ENCODE measurements around the gene NUP42.
A peak's percentile ranks its signal among the peaks of the same experiment; 100 is the strongest.

The NUP42 gene

DNA sequence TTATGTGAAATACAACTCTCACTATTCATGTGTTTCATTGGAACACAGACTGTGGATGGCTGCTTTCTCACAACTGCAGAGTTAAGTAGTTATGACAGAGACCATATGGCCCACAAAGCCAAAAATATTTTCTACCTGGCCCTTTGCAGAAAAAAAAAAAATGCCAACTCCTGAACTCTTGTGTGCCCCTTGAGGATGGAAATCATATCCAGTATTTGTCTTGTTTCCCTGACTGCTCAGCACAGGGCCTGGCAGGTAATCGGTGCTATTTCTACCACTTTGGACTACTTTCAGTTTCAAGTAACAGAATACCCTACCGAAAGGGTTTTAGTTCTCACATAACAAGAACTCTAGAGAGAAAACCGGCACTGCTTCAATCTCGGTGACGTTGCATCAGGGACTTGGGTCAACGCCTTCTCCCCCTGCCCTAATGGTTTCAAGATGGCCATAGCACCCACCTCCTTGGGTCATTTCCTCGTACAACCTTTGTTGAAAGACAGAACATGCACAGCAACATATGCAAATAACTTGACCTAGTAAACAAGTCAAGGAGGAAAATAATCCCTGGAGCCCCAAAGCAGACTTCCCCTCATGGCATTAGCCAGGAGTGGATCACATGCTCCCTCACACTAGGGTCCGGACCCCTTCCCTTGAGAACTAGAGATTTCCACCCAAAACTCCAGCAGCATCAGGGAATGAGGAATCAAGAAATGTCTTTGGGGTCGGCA lies 52.9 kb downstream of the NUP42 start:
- no peak for DNase-seq (ENCODE audit: low read depth in 2 of 2)

DNA sequence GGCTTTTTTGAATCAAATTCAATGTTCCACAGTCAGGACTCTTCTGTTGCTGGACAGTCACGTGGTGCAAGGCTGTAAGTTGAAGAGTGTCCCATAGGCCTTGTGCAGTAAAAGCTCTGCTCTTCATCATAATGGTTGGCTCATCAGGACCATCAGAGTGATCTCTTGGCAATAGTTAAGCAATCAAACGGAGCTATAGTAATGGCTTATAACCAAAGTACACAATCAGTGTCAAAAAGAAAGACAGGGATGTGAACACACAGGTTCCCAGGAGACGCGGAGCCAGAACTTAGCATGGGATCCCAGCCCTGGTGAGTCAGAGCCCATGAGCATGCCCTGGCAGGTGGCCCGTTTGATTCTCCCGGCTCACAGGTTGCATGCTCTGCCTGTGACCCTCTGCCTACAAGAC lies 54.0 kb downstream of the NUP42 start:
- DNase-seq (ENCODE audit: low read depth in 2 of 2), result no peak

DNA sequence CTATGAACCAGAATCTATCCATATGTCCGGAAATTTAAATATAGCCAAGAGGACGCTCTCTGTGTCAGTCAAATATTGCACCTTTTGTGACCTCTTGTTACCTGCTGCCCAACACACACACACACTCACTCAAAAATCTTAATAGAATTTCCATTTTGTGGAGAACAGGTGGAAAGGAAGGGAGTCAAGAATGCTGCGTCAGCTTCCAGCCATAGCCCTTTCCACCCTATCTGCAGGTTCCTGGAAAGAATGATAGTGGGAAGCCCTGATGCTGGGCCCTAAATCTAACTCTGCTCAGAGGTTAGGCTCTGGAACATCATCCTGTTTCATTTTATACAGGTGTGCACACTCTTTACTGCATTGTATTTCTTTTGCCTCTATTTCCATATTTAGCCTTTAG lies 55.2 kb downstream of the NUP42 start:
- DNase-seq (ENCODE audit: low read depth in 2 of 2), result no peak

DNA sequence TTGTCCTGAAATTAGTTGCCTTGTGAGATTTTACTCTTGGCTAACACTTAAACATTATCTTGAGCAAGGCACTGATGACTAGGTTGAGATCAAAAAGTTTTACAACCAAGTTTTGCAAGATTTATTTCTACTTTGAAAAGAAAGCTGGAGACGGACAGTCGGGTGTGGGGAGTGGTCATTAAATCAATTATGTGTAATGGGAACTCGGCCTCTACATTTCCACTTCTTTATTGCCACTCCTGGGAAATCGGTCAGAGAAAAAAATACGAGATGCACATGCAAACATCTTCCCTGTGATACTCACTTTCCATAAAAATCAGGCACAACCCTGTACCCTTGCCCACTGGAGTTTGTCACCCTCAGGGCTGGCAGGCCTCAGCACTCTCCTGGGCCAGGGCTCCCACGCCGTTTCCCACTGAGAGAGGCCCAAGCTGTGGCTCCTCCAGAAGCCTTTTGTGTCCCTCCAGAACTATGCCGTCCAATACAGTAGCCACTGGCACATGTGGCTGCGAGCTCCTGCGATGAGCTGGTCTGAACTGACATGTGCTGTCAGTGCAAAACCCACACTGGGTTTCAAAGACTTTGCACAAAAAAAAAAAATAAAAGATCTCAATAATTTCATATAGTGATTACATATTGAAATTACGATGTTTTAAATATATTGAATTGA lies 57.3 kb downstream of the NUP42 start:
- DNase-seq (ENCODE audit: low read depth in 2 of 2), result no peak

DNA sequence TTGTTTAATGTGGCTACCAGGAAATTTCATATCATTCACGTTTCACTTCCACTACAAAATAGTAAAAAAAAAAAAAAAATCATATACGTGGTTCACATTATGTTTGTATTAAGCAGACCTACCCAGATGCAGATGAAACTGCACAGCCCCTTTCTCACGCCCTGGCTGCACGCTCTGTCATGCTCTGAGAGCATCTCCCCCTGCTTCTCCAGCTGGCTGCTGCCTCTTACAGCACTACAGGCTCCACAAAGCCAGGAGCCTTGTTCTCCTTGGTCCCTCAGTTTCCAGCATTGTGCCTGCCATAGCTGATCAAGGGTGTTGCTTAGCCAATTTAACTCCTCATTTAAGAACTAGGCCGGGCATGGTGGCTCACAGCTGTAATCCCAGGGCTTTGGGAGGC lies 57.9 kb downstream of the NUP42 start:
- no peak for DNase-seq (ENCODE audit: low read depth in 2 of 2)

DNA sequence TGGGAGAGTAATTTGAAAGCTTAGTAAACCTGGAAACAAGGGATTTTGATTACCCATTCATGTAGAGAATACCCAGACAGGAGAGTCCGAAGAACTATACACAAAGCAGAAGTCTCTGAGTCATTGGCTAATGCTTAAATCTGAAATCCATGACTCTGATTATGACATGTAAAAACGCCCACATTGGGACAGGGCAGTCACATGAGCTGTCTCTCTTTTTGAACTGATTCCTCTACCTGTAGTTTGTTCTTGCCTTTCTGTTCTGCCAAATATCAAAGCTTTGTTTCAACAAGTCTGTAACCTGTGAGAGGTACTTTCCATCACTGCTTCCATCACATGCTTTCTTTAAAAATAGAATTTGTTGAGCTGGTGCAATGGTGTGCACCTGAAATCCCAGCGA lies 60.5 kb downstream of the NUP42 start:
- no peak for DNase-seq (ENCODE audit: low read depth in 2 of 2)

DNA sequence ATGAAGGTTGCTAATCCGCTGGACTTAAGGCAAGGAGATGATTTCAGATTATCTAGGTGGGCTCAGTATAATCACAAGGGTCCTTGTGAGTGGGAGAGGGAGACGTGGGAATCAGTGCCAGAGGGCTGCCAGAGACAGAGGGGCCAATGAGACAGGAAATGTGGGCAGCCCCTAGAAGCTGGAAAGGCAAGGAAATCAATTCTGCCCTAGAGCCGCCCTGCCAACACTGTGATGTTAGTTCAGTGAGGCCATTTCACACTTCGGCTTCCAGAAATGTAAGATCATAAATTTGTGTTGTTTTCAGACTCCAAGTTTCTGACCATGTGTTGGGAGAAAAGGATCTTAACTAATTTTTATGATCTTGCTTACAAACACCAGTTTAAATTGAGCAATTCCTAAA lies 61.1 kb downstream of the NUP42 start:
- DNase-seq (ENCODE audit: low read depth in 2 of 2), result no peak

DNA sequence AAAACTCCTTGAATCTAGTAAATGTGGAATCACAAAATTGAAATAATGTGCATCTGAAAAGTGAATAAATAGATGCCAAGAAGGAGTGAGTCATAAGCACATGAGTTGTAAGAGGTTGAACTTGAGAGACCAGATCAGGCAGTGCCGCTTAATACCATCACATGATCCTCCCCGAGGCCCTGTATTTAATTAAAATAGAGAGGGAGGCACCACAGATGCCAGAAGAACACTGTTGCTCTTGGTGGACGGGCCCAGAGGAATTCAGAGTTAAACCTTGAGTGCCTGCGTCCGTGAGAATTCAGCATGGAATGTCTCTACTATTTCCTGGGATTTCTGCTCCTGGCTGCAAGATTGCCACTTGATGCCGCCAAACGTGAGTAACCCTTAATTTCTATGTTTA lies 64.7 kb downstream of the NUP42 start, which contains the start of gene GPNMB:
TSS of gene GPNMB (plus strand) at position 221 of the 400 bp plus-strand sequence. CDS start at position 304, 83 bp downstream.
- peak; percentile 68 to 71 for DNase-seq (ENCODE audit: low read depth in 2 of 2)

DNA sequence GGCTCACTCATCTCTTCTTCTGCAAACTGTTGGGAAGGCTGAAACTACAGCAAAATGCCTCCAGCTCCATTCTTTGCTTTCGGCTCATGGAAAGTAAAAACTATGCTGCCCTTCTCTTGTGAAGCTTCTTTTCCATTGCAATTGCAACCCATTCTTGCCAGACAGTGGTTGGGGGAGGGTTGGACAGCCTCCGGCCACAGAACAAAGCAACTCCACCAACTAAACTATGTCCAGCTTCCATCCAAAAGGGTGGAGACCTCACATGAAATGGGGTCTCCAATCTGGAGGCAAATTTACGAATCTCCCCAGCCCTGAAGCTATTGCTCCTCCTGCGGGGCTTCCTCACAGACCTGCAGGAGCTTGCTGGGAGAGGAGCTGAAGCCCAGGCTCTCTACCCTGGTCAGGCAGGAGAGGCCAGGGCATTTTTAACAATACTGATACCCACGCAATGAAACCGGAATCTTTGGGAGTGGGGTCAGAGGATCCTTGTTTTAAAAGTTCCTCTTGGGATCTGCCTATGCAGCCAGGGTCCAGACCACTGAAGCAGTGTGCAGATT lies 65.3 kb downstream of the NUP42 start:
- DNase-seq (ENCODE audit: low read depth in 2 of 2), result no peak

DNA sequence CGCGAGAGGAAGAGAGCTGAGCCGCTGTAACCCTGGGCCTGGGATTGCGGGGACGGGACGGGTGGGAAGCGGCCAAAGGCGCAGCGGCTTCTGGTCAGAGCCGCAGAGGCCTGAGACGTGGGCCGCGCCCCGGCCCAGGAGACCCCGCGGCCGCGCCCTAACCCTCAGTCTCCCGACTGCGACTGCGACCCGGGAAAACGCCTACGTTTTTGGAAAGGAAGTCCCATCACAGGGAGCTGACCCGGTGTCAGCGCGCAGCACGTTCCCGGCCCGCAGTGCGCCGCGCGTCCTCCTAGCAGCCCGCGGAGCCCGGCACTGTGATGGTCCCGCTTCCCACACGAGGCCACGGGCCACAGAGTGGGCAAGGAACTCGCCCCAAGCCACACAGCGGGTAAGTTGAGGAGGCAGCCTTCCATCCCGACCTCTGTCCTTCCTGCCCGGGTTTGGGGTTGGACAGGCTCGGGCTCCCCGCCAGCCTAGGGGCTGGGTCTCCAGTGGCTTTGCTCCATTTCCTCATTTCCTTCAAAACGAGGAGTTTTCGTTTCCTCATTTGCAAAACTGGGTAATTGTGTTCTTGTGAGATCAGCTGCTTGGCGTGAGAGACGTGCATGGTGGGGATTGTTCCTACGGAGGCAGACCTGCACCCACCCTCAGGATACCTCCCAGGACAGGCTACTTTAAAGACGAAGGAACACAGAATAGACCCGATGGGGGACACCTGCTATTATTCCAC lies 65.9 kb downstream of the NUP42 start:
- DNase-seq (ENCODE audit: low read depth in 2 of 2), result no peak

DNA sequence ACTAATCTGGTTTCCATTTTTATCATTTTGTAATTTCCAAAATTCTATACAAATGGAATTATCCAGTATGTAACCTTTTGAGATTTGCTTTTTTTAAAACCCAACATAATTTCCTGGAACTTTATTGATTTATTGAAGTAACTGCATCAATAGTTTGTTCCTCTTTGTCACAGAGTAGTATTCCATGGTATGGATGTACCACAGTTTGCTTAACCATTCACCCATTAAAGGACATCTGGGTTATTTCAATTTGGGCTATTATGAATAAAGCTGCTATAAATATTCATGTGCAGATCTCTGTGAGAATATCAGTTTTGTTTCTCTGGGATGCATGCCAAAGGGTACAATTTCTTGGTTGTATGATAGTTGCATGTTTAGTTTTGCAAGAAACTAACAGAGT lies 67.6 kb downstream of the NUP42 start:
- DNase-seq (ENCODE audit: low read depth in 2 of 2), result no peak

All from fibroblast of skin of left biceps (primary cell).